DMS 273 treated with DMSO at 0.1 percent for 48 hours (cell line): Measurements from ENCODE around the gene QRICH1.
"Not testable (repeated sequence)": the region's sequence is repeated elsewhere in the genome, so short reads cannot be mapped to it uniquely, and the experiment has no call there.

Experiments
- DNase-seq: peaks from one replicate; lab custom pipeline; 2025; lab: John Stamatoyannopoulos, UW

Gene QRICH1

DNA sequence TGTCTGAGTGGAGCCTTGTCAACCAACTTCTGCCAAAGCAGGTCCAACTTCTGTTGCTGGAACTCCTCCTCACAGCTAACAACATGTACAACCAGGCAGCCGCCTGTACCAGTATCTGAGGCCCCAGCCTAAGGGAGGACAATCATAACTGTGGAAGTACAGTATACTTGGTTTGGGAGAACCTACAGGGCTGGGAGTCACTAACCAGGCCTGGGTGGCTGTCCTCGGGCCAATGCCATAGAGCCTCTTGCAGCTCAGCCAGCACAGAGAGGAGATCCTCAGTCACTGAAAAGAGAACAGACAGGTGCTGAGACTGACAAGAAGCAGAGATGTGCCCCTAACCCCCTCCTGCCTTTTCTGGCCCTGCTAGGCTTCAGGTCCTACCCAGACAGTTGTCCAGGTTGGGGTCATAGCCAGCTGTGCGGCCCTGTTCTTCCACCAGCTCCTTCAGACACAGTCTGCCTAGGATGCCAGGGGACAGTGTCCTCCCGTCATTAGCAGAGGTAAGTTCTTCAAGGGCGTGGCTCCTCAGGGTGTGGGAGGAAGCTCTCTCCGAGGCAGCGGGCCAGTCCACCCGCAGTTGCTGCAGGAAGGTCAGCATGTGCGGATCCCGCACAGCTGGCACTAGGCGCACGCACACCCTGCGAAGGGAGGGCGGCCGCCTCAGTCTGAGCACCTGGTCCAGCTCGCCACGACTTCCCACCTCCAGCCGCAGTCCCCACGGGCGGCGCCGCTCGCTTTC, 76.5 kb downstream of the QRICH1 start:
- no peak for DNase-seq

DNA sequence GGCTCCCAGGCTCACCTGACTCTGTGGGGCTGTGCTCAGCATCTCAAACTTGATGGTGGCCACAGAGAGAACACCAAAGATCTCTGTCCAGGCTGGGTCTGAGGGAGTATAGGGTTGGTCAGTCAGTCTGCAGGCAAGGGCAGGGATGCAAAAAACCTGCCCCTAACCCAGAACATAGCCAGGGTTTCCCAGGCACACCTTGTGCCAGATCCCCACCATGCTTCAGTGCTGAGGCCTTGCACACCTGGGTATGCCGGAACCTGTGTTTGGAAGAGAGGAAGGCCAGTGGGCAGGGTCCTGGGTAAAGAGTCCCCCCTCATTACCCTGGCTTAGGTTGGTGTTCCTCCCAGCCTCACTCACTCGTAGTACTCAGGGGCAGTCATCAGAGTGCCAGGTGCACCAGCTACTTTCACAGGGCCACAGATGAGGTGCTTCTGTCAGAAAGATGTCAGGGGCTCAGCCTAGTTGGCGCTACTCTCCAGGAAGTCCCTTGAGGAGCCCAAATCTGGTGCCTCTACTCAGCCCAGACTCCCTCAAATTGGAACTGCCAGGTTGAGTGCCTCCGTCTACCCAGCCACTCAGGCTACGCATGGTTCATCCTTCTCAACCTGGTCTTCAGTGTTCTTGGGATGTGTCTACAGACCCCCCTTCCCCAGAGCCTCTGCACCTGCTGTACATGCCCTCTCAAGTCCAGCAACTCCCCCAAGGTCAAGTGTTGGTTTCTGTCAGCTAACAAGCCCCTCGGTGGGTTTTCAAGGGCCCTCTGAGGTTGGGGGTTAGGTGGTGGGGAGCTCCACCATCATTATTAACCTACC, 77.2 kb downstream of the QRICH1 start:
- no peak for DNase-seq

DNA sequence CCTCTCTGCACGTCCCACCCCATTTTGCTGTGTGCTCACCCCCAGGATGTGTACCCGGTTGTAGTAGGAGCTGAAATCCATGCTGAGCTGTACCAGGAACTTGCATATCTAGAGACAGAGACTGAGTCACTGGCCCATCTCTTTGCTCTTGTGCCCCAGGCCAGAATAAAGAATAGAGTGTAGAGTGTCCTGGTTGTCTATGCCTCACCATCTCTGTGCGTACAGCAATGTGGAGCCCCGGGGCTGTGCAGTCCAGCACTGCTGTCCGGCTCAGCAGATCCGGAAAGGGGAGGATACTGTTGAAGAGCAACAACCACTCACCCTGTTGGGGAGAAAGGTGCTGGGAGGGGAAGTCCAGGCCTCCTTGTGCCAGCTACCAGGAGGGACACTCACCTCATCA, 78.1 kb downstream of the QRICH1 start:
- DNase-seq, result no peak

DNA sequence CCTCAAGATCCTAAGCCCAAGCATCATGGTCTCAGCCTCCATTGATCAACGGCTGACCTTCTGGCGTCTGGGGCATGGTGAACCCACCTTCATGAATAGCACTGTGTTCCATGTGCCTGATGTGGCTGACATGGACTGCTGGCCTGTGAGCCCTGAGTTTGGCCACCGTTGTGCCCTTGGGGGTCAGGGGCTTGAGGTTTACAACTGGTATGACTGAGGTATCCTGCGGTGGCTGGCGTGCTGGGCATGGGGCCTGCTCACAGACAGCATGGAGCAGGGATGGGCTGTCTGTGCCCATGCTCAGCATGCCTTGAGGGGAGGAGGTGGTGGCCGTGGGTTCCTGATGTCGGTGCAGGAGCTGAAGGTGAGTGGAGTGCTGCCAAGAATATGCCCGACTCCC, 78.8 kb downstream of the QRICH1 start:
- no peak for DNase-seq

DNA sequence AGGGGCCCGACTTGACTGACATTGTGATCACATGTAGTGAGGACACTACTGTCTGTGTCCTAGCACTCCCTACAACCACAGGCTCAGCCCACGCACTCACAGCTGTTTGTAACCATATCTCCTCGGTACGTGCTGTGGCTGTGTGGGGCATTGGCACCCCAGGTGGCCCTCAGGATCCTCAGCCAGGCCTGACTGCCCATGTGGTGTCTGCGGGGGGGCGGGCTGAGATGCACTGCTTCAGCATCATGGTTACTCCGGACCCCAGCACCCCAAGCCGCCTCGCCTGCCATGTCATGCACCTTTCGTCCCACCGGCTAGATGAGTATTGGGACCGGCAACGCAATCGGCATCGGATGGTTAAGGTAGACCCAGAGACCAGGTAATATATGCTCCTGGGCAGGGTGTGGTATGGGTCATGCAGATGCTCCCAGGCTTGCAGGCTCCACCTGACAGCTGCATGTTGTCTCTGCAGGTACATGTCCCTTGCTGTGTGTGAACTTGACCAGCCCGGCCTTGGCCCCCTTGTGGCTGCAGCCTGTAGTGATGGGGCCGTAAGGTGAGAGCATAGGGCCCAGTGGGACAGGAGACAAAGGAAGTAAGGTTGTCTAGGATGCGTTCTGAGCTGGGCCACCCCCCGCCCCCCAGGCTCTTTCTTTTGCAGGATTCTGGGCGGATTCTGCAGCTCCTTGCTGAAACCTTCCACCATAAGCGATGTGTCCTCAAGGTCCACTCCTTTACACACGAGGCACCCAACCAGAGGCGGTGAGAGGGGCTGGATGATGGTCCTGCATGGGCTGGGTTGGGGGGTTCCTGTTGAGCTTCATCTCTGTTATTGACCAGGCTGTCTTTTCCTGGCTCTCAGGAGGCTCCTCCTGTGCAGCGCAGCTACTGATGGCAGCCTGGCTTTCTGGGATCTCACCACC, 79.9 kb downstream of the QRICH1 start:
- DNase-seq, result no peak

DNA sequence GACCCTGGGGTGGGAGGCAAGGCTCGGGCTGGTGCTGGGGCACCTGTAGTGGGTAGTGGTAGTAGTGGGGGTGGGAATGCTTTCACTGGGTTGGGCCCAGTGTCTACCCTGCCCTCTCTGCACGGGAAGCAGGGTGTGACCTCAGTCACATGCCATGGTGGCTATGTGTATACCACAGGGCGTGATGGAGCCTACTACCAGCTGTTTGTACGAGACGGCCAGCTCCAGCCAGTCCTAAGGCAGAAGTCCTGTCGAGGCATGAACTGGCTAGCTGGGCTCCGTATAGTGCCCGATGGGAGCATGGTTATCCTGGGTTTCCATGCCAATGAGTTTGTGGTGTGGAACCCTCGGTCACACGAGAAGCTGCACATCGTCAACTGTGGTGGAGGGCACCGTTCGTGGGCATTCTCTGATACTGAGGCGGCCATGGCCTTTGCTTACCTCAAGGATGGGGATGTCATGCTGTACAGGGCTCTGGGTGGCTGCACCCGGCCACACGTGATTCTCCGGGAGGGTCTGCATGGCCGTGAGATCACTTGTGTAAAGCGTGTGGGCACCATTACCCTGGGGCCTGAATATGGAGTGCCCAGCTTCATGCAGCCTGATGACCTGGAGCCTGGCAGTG, 80.6 kb downstream of the QRICH1 start:
- DNase-seq, result no peak

DNA sequence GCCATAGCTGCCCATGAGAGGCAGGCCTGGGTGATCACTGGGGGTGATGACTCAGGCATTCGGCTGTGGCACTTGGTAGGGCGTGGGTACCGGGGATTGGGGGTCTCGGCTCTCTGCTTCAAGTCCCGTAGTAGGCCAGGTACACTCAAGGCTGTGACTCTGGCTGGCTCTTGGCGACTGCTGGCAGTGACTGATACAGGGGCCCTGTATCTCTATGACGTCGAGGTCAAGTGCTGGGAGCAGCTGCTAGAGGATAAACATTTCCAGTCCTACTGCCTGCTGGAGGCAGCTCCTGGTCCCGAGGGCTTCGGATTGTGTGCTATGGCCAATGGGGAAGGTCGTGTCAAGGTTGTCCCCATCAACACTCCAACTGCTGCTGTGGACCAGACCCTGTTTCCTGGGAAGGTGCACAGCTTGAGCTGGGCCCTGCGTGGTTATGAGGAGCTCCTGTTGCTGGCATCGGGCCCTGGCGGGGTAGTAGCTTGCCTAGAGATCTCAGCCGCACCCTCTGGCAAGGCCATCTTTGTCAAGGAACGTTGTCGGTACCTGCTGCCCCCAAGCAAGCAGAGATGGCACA, 81.3 kb downstream of the QRICH1 start:
- DNase-seq, result no peak

DNA sequence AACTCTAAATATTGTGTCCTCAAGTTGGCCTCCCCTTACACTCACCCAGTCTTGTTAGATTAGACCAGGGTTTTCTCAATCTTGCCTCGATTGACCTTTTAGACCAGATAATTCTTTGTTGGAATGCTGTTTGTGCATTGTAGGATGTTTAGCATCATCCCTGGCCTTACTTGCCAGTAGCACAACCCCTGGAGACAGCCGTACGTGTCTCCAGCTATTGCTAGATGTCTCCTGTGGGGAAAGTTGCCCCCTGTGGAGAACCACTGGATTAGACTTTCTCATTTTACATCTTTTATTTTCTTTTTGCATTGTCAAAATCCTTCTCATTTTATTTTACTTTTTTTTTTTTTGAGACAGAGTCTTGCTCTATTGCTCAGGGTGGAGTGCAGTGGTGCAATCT, 84.5 kb downstream of the QRICH1 start:
- DNase-seq, result no peak

DNA sequence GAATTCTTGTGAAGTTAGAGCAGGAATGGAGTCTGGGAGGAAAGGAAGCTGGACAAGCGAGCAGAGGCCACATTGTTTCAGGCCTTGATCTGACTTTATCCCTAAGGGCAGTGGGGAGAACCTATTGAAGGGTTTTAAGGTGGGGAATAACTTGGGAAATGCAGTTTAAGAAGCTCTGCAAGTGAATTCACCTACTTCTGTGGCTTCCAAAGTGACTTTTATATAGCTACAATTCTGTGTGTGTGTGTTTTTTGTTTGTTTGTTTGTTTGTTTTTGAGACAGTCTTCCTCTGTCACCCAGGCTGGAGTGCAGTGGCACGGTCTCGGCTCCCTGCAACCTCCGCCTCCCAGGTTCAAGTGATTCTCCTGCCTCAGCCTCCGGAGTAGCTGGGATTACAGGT, 85.2 kb downstream of the QRICH1 start:
- not testable (repeated sequence) for DNase-seq

DNA sequence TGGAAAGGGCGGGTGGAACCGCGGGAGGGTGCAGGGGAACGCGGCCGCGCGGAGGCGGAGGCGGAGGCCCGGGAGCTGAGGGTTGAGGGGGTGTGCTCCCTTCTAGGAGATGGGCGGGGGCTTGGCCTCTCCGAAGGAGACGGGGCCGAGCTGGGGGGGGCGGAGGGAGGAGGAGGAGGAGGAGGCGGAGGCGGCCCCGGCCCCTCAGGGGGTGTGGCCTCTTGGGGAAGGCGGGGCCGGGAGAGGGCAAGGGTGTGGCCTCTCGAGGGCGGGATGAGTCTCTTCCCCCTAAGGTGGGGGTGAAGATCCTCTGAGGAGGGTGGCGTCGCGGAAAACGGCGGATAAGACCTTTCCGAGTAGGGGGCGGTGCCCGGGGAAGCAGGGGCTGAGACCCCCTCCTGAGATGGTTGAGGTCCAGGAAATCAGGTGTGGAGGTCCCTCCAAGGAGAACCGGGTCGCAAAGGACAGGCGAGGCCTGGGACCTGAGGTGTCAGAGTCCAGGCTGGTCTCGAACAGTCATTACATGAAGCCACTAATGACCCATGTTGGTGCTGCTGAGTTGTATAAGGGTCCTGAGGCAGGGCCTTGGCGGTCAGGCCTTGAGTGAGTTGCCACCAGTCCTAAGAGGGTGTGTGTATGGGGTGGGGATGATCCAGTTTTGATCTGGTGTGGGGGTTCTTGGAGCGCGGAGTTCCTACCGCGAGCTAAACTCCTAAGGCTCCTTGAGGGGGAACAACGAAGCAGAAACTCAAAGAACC, 85.9 kb downstream of the QRICH1 start:
- DNase-seq, result no peak

DNA sequence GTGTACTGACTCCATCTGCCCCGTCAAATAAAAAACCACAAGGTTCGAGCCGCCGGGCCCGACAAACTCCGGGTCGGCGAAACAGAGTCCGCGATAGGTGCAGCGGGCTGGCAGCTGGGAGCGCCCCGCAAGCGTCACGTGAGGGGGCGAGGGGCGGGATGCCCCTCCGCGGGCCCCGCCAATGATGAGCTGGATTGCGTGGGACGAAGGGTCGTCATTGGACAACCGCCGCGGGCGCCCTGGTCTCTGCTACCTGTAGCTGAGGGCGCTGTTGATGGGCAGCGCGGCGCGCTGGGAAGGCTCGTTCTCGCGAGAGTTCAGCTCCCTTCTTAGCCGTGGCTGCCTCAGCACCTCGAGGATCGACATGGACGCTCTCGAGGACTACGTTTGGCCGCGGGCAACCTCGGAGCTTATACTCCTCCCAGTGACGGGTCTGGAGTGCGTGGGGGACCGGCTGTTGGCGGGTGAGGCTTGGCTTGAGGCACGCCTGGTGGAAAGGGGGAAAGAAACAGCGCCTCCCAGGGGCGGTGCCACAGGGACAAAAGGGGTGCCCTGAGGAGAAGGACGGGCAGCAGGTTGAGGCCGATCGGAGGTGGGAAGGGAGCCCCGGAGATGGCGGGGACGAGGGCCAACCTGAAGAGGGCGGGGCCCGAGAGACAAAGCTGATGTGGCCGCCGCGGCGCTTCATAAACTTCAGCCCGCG, 86.7 kb downstream of the QRICH1 start, which contains the start of gene WDR6:
Gene WDR6, plus strand, starts transcription at position 324 of the 703 bp plus-strand sequence. Its CDS starts 41 bp downstream, at position 365.
- DNase-seq, result peak; percentile 88

DNA sequence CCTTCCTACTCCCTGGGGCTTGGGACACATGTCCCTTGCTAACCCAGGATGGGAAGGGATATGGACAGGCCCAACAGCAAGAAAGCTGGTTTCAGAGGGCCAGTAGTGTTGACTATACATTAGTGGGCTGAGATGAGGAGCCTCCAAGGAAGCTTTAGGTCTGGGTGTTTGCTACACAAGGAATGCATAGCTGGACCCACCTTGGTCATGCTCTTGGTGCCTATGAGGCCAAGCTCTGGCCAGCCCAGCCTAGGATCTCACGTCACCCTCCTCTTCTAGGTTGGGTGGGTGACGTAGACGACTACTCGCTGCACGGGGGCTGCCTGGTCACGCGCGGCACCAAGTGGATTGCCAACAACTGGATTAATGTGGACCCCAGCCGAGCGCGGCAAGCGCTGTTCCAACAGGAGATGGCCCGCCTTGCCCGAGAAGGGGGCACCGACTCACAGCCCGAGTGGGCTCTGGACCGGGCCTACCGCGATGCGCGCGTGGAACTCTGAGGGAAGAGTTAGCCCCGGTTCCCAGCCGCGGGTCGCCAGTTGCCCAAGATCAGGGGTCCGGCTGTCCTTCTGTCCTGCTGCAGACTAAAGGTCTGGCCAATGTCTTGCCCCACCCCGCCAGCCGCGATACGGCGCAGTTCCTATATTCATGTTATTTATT, 87.3 kb downstream of the QRICH1 start:
- no peak for DNase-seq

DNA sequence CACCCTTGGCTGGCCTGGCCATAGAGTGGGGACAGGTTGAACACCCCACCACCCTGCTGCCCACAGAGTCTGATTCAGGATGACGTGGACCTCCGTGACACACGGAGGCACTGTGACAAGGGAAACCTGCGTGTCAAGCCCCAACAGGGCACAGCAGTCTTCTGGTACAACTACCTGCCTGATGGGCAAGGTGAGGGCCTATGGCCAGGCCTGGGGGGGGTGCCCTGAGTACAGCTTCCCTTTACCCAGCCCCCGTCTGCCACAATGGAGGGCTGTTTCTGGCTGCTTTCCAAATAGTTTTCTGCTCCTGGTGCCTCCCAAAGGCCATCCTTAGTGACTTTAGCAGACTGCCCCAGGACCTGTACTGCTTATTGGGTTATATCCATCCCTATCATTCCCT, 87.9 kb downstream of the QRICH1 start:
- DNase-seq, result no peak

DNA sequence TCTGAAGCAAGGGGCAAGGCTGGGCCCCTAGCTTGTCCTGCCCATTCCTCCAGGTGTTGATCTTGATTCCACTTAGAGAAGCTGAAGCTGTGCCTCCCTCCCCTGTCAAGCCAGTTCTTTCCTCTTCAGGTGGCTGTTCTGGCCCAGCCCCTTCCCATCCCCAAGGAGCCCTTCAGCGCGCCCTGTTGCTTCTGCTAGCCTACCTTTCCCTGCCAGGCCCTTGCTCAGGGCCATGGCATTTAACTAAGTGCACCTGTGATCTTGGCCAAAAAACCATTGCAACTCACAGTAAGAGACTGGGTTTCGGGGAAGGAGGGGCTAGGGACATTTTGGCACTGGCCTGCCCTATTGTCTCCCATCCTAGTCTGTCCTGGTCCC, 88.6 kb downstream of the QRICH1 start:
- DNase-seq, result no peak

DNA sequence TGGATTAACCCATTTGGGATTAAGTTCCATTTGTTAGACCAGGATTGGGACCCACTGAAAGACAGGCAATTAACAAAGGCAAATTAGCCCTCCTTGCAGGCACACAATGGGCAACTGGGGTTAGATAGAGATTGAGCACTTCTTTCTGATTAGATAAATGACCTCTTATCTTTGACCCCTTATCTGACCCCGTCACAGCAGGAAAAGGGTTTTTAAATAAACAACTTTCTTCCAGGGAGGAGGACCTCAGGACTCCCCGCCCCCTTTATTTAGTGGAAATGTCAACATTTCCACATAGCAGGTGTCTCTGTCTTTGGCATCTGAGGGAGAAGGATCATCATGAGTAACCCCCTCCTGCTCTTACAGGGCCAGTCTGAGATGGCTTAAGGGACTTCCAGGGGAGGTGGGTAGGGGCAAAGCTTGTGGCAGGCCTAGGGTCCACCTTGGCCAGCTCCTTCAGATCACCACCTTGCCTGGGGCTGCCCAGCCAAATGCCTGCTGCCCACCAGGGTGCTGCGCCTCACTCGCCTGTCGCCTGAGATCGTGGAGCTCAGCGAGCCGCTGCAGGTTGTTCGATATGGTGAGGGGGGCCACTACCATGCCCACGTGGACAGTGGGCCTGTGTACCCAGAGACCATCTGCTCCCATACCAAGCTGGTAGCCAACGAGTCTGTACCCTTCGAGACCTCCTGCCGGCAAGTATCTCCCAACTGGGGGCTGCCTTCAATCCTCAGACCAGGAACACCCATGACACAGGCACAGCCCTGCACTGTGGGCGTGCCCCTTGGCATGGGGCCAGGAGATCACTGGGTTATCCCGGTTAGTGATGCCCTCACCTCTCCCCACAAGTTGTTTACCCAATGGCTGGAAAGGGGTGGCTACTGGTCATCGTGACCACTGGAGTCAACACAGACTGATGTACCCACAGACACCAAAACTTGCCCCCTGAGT, 89.2 kb downstream of the QRICH1 start:
- DNase-seq, result no peak

DNA sequence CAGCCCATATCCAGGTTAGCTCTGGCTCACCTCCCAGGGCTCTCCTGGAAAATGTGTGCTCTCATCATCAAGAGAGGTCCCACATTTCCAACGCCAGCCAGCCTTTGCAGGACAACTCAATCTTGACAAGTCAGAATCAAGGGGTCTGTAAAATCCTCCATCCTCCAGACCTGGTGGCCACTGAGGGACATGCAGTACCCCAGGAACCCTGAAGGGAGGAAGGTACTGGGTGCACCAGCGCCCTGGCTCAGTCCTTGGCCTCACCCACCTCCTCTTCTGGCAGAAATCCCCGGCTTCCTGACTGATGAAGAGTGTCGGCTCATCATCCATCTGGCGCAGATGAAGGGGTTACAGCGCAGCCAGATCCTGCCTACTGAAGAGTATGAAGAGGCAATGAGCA, 92.7 kb downstream of the QRICH1 start:
- DNase-seq, result no peak

DNA sequence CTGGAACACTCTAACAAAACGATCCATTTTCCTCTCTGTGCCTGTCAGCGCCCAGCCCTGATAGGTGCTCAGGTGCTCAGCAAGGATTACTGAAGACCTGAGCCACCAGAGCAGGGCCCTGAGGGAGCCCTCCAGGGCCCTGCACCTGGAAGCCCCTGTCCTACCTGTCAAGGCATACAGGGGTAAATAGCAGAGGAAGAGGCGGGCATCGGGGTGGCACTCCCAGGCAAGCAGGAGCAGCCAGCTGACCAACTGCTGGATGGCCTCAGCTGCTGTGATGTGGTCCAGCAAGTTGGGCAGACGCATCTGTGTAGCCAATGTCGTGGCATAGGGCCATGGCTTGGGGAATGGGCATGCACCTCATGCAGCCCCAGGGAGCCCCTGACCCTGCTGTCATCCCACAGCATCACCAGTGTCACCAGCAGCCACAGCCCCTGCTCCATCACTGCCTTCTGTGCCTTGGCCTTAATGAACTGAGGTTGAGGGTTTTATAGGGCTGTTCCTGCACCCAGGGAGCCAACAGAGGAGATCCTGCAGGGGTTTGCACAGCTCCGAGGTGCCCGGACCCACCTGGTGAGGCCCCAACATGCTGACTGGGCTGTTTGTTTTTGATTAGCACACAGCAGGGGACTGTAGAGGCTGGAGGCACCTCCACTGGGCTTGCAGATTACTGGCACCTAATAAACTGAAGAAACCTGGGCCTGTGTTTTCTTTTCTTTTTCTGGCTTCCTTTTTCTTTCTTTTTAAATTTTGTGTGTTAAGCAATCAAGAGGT, 94.6 kb downstream of the QRICH1 start:
- no peak for DNase-seq
